GM12874 (cell line): ENCODE data around the gene PRMT5.

Experiments used
- CTCF ChIP-seq: IDR thresholded peaks from 2 replicates; pipeline ENCODE4 v1.5.1; 2011; ENCODE audit warnings: low read depth, mild to moderate bottlenecking, control low read depth, low read length, moderate library complexity; ENCODE audit not compliant: insufficient read depth

Gene PRMT5

GRCh38 chr14:22884738-22885523, 44.2 kb downstream of the PRMT5 start:
- no peak for TF ChIP-seq CTCF

- TF ChIP-seq CTCF = no peak
These were observed 45.0 kb downstream of the PRMT5 start for GRCh38 chr14:22884076-22884737.

GRCh38 chr14:22883173-22883976, 45.8 kb downstream of the PRMT5 start, which contains the start of gene REM2:
REM2 (plus strand) TSS chr14:22883222; CDS start chr14:22883288, 66 bp downstream.
- TF ChIP-seq CTCF = no peak

GRCh38 chr14:22882529-22883172, 46.5 kb downstream of the PRMT5 start:
- no peak for TF ChIP-seq CTCF

- TF ChIP-seq CTCF = no peak
These were observed 47.1 kb downstream of the PRMT5 start for GRCh38 chr14:22882064-22882463.

GRCh38 chr14:22878271-22879246, 50.6 kb downstream of the PRMT5 start:
- TF ChIP-seq CTCF = no peak
